ENCODE results near the gene STXBP5L.
"Not testable (repeated sequence)": the region's sequence is repeated elsewhere in the genome, so short reads cannot be mapped to it uniquely, and the experiment has no call there.

STXBP5L gene

GRCh38 chr3:121362035-121362734 is 454.2 kb downstream of the STXBP5L start:
- no peak for DNase-seq
- intact Hi-C loops (cut with DNase I) = no loop called here

- intact Hi-C loops (cut with DNase I) = not testable (repeated sequence)
These were observed 480.3 kb downstream of the STXBP5L start for GRCh38 chr3:121388308-121388707.

GRCh38 chr3:121395967-121396366 is 488.0 kb downstream of the STXBP5L start:
- intact Hi-C loops (cut with DNase I); DNase-seq: not testable (repeated sequence)

More at GRCh38 chr3:121388308-121388707, 480.3 kb downstream of the STXBP5L start:
- DNase-seq = not testable (repeated sequence)

GRCh38 chr3:121398051-121398450 is 490.0 kb downstream of the STXBP5L start:
- DNase-seq; intact Hi-C loops (cut with DNase I): not testable (repeated sequence)

GRCh38 chr3:121399820-121400219 is 491.8 kb downstream of the STXBP5L start:
- no peak for DNase-seq
- intact Hi-C loops (cut with DNase I) = no loop called here

- no peak for DNase-seq
These were observed 497.6 kb downstream of the STXBP5L start for GRCh38 chr3:121405631-121406030.

GRCh38 chr3:121411523-121411922 is 503.5 kb downstream of the STXBP5L start:
- DNase-seq = no peak
- intact Hi-C loops (cut with DNase I) = no loop called here

More at GRCh38 chr3:121405631-121406030, 497.6 kb downstream of the STXBP5L start:
- intact Hi-C loops (cut with DNase I) = no loop called here

GRCh38 chr3:121414924-121415323 is 506.9 kb downstream of the STXBP5L start:
- no peak for DNase-seq
- intact Hi-C loops (cut with DNase I) = no loop called here

GRCh38 chr3:121418182-121418581 is 510.2 kb downstream of the STXBP5L start:
- no peak for DNase-seq
- intact Hi-C loops (cut with DNase I) = no loop called here

- intact Hi-C loops (cut with DNase I) = no loop called here
- DNase-seq = no peak
These were observed 516.5 kb downstream of the STXBP5L start for GRCh38 chr3:121424549-121424948.

GRCh38 chr3:121430664-121431215 is 522.7 kb downstream of the STXBP5L start:
- no peak for DNase-seq
- intact Hi-C loops (cut with DNase I) = no loop called here

- intact Hi-C loops (cut with DNase I) = no loop called here
- peak in 1 of 42 donors; percentile 5 for DNase-seq
These were observed 523.9 kb downstream of the STXBP5L start for GRCh38 chr3:121431726-121432517.

- intact Hi-C loops (cut with DNase I) = no loop called here
- DNase-seq = no peak
These were observed 528.1 kb downstream of the STXBP5L start for GRCh38 chr3:121436074-121436473.

GRCh38 chr3:121436641-121437040 is 528.6 kb downstream of the STXBP5L start:
- DNase-seq = no peak
- intact Hi-C loops (cut with DNase I) = no loop called here

- intact Hi-C loops (cut with DNase I) = no loop called here
- DNase-seq = no peak
These were observed 535.5 kb downstream of the STXBP5L start for GRCh38 chr3:121443456-121443855.

GRCh38 chr3:121451752-121452151 is 543.7 kb downstream of the STXBP5L start:
- DNase-seq; intact Hi-C loops (cut with DNase I): not testable (repeated sequence)

GRCh38 chr3:121462565-121462964 is 554.6 kb downstream of the STXBP5L start:
- DNase-seq = no peak
- intact Hi-C loops (cut with DNase I) = no loop called here

- no peak for DNase-seq
- intact Hi-C loops (cut with DNase I) = no loop called here
These were observed 555.7 kb downstream of the STXBP5L start for GRCh38 chr3:121463745-121464144.

- intact Hi-C loops (cut with DNase I) = no loop called here
- no peak for DNase-seq
These were observed 559.1 kb downstream of the STXBP5L start for GRCh38 chr3:121467085-121467484.

- DNase-seq = no peak
- intact Hi-C loops (cut with DNase I) = no loop called here
These were observed 565.0 kb downstream of the STXBP5L start for GRCh38 chr3:121473001-121473400.

Measured in head of caudate nucleus (tissue), 42 donors.